HG03342 (cell line): Measurements from ENCODE around the gene AP2A2.

Source experiments
- ATAC-seq: cut with Tn5 transposase; IDR thresholded peaks from one replicate; pipeline ENCODE4 v1.9.1; 2021; ENCODE audit warnings: mild to moderate bottlenecking, moderate library complexity; ENCODE audit not compliant: unreplicated experiment

The AP2A2 gene

DNA sequence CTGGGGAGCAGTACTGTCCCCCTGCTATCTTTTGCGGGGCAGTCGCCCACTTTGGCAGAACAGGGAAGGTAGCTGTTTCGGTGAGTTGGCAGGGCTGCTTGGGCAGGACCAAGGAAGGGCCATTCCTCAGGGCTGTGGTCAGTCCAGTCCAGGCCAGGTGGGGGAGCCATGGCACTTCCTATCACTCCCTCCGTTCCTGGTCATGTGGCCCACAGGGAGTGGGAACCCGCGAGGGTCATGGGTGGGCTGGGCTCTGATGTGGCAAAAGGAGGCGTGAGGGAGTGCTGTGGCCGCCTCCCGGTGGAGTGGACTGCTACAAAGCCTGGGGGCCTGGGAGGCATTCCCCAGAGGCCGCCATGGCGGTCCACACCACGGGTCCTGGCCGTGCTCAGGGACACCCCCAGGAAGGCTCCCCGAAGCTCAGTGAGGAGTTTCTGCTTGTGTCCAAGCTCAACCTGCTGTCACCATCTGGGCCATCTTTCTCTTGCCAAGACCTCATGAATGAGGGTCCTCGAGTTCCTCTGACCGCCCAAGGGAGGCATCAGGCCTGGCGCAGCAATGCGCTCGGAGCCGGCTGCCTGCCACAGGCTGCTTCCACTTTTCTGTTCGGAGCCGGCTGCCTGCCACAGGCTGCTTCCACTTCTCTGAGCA, 27.0 kb upstream of the AP2A2 start:
- ATAC-seq, result no peak

DNA sequence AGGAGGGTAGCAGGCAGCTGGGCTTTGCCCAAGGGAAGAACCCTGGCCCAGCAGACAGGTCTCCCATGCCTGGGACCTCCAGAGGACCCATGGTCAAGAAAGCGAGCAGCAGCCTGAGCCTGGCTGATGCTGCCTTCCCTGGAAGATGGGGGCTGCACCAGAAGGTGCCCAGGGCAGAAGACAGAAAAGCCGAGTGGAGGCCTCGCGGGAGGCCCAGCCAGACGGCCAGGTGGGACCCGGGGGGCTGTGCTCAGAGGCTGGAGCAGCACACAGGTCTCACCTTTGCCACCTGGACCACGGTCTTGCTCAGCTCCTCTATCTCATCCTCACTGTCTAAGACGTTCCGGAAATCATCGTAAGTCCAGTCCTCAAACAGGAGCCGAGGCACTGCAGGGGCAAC, 25.9 kb upstream of the AP2A2 start:
- no peak for ATAC-seq

DNA sequence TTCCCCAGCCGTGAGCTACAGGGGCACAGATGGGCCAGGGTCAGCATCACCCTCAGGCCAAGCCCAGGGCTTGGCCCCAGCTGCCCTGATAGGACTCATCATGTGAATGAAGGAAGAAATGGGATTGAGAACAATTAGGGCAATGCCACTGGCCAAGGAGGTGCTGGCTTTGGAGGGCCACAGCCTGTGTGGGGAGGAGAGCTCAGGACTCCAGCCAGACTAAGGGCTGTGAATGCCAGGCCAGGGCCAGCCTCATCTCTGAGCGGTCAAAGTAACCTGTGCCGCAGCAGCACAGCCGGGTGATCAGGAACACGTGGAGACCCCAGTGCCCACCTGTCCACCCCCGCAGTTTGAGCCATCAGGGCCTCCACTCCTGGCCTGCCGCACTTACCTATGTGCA, 25.1 kb upstream of the AP2A2 start:
- ATAC-seq, result no peak

DNA sequence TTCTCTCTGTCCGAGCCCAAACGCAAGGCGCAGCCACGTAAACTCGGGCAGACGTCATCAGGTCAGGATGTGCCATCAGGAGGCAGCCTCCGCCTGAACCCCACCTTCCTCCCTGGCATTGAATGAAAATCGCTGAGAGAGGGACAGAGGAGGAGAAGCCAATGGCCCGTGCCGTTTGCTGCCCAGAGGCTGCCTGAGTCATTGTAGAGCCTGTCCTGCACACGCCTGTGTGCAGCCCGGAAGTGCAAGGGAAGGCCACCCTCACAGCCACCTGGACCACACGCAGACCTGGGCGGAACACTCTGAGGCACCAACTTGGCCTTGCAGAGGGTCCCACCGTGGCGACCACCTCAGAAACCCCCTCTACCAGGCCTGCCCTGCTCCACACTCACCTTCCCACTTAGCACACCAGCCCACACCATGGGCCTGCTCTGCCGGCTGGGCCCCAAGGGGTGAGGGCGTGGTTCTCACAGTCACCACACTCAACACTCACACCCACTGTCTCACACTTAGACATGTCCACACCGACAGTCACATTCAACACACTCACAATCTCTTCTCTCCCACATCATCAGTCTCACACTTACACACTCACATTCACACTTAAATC, 24.1 kb upstream of the AP2A2 start:
- no peak for ATAC-seq

DNA sequence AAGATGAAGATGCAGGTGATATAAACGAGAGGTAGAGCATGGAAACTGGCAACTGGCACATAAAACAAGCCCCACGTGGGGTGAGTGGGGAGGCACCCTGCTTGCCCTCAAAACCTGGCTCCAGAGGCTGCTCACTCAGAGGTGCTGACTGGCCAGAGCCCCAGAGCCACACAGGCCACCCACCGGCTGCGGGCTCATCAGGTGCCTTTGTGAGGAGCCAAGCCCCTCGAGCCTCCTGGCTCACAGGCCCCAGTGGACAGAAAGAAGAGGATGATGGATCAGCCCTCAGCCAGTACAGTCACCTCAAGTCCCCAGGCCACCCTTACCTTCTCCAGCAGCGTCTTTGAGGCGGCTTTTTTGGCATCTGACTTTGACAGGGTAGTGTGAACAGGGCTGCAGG, 21.3 kb upstream of the AP2A2 start:
- no peak for ATAC-seq

DNA sequence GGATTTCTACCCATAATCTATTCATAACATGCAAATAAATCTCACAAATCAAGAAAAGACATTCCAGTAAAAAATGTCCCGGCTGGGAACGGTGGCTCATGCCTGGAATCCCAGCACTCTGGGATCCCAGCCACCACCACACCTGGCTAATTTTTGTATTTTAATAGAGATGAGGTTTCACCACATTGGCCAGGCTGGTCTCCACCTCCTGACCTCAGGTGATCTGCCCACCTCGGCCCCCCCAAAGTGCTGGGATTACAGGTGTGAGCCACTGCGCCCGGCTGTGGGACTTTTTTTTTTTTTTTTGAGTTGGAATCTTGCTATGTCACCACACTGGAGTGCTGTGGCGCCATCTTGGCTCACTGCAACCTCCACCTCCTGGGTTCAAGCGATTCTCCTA, 19.7 kb upstream of the AP2A2 start:
- no peak for ATAC-seq

DNA sequence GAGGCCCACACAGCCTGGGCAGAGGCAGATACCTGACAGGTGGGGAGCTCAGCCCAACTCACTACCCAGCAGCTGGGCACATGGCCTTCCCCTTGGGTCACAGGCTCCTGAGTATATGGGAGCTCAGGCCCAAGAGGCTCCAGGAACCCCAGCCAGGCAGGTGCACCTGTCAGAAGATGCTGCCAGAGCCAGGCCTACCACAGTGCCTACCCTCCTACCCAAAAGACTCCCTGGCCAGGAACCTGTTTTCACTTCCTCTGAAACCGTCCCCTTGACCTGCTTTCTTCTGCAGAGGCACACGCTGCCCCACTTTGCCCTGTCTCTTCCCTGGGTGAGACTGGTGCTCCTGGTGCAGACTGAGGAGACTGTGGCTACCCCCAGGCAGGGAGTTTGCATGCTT, 18.0 kb upstream of the AP2A2 start:
- no peak for ATAC-seq

DNA sequence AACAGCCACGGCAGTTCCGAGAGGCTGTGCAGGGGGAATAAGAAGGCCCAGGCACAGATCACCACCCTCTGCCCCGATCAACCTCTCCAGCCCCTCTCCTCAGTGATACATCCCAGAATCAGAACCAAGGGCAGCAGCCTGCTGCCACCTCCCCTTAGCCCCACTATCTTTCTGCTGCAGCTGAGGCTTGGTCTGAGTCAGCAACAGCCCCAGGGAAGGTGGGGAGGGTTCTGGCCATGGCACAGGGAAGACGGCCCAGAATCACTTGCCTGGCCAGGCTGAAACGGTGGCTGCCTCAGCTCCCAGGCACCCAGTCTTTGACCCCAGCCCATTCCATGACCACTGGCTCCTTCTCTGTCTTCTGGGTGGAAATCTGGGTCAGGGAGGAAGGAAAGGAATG, 17.4 kb upstream of the AP2A2 start:
- ATAC-seq, result no peak

DNA sequence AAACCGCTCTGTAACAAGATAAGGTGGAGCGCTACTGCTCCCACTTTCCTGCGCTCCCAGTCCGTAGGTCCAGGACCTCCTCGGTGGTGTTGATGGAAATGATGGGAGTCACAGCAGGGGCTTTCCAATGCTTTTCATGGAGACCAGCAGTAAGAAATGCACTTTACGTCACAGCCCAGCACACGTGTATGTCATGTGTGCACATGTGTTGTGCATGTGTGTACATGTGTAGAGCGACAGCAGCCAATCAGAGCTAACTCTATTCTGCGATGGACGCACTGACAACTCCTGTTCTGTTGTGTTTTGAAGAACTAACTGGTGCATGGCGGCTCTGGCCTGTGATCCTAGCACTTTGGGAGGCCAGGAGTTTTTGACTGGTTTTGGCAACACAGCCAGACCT, 16.3 kb upstream of the AP2A2 start:
- ATAC-seq, result no peak

DNA sequence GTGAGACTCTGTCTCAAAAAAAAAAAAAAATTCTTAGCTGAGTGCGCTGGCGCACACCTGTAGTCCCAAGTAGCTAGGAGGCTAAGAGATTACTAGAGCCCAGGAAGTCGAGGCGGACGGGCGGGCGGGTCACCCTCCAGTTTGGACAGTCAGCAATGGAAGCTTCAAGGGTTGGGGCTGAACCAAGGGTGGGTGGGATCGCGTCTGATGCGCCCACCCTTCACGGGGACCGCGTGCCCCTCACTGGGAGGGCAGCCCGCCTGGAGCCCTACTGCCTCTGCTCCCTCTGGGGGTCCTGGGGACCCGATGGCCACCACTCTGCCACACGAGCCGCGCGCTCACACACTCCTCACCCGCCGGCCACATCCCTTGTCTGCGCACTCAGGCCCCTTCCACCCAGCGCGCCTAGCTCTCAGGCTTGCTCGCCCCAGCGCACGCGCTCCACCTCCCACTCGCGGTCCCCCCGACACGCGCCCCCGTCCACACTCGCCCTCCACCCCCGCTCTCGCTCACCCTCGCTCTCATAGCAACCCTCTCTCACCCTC, 15.6 kb upstream of the AP2A2 start:
- ATAC-seq, result peak; percentile 10

DNA sequence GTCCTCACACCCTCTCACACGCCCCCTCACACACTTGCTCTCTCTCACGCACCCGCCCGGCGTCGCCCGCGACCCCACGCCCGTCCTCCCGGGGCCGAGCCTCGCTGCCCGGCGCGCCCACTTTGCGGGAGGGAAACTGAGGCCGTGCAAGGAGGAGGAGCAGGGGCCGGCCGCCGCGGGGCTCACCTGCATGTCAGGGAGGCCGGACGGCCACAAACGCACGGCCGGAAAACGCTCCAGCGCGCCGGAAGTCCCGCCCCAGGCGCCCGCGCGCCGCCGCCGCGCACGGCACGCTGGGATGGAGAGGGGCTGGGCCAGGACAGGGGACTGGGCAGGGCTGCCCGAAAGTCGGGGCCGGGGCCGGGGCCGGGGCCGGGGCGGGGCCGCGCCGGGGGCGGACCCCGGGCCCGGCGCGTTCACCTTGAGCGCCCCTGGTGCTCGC, 15.1 kb upstream of the AP2A2 start, which contains the start of gene CHID1:
CHID1 (minus strand) TSS at position 222 of the 442 bp plus-strand sequence. CDS start 5,994 bp downstream, outside the sequence.
- ATAC-seq, result peak; percentile 85

DNA sequence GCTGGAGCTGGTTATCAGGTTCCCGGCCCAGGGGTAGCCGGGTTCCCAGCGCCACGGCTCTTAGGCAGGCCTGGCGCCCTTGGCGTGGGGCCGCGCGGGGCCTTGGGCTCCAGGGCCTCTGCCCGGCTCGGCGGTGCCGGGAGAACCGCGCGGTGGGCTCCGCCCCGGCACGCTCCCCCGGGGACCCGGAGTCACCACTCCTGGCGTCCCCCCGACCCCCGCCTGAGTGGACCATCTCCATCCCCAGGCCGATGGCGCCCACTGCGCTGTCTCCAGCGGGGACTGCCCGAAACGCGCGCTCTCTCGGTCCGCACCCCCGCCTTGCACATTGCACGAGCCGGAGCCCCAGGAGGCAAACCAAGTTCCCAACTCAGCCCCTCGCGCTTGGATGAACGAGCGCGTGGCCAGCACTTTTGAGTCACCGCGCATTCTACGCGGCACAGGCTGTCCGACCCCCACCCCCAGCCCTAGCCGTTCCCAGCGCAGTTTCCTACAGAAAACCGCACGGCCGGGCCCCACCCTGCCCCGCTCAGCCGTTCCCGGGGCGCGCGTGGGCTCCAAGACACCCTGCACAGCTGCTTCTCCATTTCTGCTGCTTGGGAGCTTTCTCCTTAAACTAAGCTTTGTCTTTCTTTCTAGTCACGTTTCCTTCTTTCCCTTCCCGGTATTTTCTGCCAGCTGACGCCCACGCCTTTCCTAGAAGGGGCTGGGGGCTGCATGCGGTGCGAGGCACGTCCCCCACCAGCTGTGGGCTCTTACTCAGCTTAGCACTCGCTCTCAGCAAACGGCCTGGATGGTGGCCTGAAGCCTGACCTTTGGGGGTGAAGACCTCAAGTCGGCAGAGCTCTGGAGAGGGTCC, 14.4 kb upstream of the AP2A2 start:
- peak; percentile 36 for ATAC-seq

DNA sequence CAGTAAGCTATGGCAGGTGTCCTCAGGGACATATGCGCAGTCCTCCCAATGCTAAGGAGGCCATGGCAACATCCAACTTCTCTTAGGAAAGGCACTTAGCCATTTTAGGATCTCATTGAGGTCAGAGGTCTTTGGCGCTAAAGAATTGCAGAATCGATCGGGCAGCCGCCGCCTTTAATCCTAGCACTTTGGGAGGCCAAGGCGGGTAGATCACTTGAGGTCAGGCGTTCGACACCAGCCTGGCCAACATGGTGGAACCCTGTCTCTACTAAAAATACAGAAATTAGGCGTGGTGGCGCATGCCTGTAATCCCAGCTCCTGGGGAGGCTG, 13.8 kb upstream of the AP2A2 start:
- ATAC-seq, result no peak

DNA sequence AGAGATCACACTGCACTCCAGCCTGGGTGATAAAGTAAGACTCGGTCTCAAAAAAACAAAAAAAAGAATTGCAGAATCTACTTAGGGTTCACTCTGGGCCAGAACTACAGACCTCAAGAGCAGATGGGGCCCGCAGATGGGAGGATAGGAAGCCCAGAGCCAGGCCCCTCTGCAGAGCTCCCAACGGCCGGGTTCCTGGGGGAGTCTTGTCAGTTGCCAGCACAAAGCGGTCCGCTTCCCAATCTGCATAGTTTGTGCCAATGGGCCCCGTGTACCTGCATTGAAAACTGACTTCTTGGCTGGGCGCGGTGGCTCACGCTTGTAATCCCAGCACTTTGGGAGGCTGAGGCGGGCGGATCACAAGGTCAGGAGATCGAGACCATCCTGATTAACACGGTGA, 13.4 kb upstream of the AP2A2 start:
- ATAC-seq, result no peak

DNA sequence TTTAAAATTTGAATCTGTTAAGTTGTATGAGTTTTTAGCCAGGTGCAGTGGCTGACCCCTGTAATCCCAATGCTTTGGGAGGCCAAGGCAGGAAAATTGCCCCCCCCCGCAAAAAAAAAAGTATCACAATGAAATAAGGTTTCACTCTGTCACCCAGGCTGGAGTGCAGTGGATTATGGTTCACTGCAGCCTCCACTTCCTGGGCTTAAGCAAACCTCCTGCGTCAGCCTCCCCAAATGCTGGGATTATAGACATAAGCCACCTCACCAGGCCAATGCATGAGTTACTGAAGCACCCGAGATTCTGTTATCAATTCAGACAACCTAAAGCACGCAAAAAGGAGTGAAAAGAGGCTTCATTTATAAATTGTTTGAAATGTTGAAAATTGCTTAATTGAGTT, 12.6 kb upstream of the AP2A2 start:
- ATAC-seq, result no peak

DNA sequence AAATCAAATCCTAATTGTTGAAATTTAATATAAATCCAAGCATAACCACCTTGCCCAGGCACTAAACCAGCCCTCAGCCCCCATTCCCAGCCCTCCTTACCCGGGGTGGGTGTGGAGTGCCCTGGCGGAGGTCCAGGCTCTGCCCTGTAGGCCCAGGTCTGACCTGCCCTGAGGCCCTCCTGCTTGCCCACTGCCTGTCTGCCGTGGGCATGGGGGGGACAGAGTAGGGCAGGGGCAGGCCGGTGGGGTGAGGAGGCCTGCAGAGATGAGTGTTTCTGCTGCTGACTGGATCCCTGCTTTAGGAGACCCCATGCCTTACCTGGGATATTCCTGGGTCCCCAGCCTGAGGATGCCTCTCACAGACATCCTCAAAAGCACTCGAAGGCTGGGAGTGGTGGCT, 11.5 kb upstream of the AP2A2 start:
- no peak for ATAC-seq

DNA sequence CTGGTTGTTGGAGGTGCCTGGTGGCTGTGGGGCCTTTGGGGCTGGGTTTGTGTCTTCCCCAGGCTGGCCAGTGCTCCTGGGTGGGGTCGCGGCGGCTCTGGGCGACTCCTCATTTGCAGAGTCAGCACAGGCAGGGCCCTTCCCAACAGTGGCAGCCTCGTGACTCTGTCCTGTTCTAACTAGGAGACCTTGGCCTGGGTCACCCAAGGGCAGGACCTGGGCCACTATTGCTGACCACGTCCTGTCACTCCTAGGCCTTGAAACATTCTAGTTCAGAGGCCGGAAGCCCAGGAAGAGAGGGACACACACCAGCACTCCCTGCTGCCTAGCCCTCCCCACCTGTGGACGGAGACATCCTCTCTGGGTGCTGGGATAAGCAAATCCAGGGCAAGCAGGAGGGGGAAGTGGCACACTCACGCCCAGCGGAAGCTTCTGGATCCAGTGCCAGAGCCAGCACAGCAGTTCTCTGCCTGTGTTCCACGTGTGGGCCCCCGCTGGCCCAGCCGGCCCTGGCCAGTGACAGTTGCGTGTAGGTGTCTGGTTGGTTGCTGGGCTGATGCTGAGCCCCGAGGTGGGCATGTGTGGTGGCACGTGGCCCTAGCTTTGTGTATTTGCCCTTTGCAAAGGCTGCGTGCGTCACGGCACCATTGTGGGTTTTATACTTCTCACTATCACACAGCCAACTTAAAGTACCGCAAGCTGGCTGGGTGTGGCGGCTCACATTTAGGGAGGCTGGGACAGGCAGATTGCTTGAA, 10.7 kb upstream of the AP2A2 start:
- ATAC-seq, result no peak

DNA sequence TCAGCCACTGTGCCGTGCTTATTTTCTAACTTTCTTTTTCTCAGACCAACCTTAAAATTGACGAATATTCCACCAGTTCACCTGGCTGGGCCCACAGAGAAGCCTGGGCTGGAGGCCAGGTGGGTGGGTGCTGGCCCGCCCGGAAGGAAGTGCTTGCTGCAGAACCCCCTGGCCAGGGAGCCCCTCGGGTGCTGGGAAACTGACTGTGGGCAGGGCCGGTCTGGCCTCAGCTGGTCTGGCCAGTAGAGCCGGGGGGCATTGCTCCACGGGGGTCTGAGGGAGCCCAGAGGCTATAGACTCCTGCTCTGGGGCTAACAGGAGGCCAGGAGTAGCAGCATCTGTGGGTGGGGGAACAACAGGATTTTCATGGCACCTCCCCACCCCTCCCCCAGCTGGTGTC, 8.2 kb upstream of the AP2A2 start:
- no peak for ATAC-seq

DNA sequence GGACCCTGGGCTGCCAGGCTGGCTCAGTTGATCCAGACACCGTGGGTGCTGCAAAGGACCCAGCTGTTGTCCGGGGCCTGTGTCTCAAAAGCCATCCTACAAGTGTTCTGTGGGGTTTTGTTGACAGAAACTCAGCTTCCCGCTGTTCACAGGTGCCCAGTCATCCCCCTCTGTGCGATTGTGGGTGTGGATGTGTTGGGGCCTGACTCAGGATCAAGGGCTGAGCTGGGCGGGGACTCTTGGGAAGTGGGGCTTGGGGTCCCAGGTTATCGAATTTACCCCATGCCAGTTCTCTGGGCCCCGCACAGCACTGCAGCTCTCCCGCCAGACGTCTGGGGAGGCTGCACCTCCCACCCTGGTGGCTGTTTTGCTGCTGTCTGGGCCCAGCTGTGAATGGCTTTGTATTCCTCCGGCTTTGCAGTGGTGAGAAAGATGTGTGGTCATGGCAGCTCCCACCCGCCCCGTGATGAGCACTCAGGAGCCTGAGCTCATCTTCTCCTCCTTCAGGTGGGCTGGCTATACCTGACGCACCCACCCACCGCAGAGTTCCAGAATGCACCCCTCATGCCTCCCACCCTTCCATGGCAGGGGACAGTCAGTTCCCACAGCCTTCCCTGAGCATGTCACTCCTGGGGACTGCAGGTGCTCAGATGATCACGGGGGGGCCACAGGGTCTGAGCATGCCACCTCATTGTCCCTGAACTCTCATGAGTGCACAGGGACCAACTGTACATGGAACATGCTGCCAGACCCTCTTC, 3.6 kb upstream of the AP2A2 start:
- no peak for ATAC-seq

DNA sequence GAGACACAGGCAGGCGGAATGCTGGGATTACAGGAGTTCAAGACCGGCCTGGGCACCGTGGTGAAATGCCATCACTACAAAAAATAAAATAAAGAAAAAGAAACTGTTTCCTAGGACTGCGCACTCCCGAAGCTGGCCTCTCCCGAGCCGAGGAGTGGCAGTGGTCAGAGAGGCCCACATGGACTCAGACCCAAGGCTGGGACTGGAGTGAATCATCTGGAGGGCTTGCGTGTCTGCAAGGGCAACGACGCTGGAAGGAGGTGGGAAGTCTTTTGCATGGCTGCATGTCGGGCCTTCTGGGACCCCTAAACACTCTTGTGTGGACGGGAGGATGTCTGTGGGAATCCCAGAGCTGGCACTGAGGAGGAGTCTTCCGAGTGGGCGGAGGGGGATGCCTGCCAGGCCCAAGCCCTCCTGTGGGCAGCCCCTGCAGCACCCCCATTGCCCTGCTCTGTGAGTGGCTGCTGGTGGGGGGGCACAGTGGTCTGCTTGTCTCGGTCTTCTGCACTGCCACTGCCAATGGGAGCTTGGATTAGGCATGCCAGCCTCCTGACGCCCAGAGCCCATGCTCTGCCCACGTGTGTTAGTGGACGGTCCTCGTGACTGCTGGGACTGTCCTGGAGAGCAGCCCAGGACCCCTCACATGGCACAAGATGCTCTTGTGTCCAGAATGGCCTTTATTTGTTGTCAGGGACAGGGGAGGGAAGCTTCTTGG, 1.8 kb upstream of the AP2A2 start:
- no peak for ATAC-seq
